Parathyroid adenoma (tissue), 2 donors: ENCODE measurements around the gene SLC24A3.
A peak's percentile ranks its signal among the peaks of the same experiment; 100 is the strongest.

Source experiments
- H2AFZ ChIP-seq: fragments of 300-600 bp; sonication (generic); one replicate; pipeline ENCODE4 v1.7.0; 2017; ENCODE audit warnings: antibody characterized with exemption, mild to moderate bottlenecking
- H3K27ac ChIP-seq: fragments of 300-600 bp; sonication (generic); one replicate; pipeline ENCODE4 v1.7.0; 2017
- H3K27me3 ChIP-seq: fragments of 300-600 bp; sonication (generic); one replicate; pipeline ENCODE4 v1.7.0; 2017; ENCODE audit warnings: low read length; ENCODE audit not compliant: control insufficient read depth, insufficient read depth
- H3K36me3 ChIP-seq: fragments of 300-600 bp; sonication (generic); one replicate; pipeline ENCODE4 v1.7.0; 2017; ENCODE audit warnings: low read length; ENCODE audit not compliant: control insufficient read depth, insufficient read depth
- H3K4me1 ChIP-seq: fragments of 300-600 bp; sonication (generic); one replicate; pipeline ENCODE4 v1.7.0; 2017; ENCODE audit warnings: control low read depth
- H3K4me2 ChIP-seq: fragments of 300-600 bp; sonication (generic); one replicate; pipeline ENCODE4 v1.7.0; 2017; ENCODE audit warnings: low read length
- H3K4me3 ChIP-seq: fragments of 300-600 bp; sonication (generic); one replicate; pipeline ENCODE4 v1.7.0; 2017; ENCODE audit warnings: low read depth, low read length
- H3K79me2 ChIP-seq: fragments of 300-600 bp; sonication (generic); one replicate; pipeline ENCODE4 v1.7.0; 2017; ENCODE audit warnings: control low read depth
- H3K9ac ChIP-seq: fragments of 300-600 bp; sonication (generic); one replicate; pipeline ENCODE4 v1.7.0; 2017; ENCODE audit warnings: mild to moderate bottlenecking
- H3K9me3 ChIP-seq: fragments of 300-600 bp; sonication (generic); one replicate; pipeline ENCODE4 v1.7.0; 2017; ENCODE audit warnings: low read length; ENCODE audit not compliant: control insufficient read depth
- CTCF ChIP-seq: fragments of 300-600 bp; sonication (generic); IDR thresholded peaks from one replicate; pipeline ENCODE4 v1.7.0; 2017; ENCODE audit warnings: antibody characterized with exemption, mild to moderate bottlenecking
- donor health status: primary hyperparathyroidism.

SLC24A3 gene

GRCh38 chr20:19249106-19249879 is 36.9 kb downstream of the SLC24A3 start:
- Histone ChIP-seq H3K36me3 (no peaks in the 10 kb centered on the region), H3K4me3 (no peak overlapping the region), H3K79me2 (peaks cover 2% of the 10 kb centered on the region), H3K4me1 (no peaks in the 10 kb centered on the region), H3K27me3 (no peaks in the 10 kb centered on the region), H3K4me2 (no peak overlapping the region), H3K9me3 (no peaks in the 10 kb centered on the region), H3K27ac (no peak overlapping the region), H2AFZ (no peak overlapping the region), H3K9ac (no peak overlapping the region)
- TF ChIP-seq CTCF = peak; percentile 10

GRCh38 chr20:19250346-19250745 is 37.9 kb downstream of the SLC24A3 start:
- no peak overlapping the region for H3K27ac ChIP-seq
- no peaks in the 10 kb centered on the region for H3K27me3 ChIP-seq
- no peaks in the 10 kb centered on the region for H3K9me3 ChIP-seq
- no peak overlapping the region for H3K4me2 ChIP-seq
- H3K4me1 ChIP-seq = no peaks in the 10 kb centered on the region
- no peak for TF ChIP-seq CTCF
- no peak overlapping the region for H3K4me3 ChIP-seq
- no peaks in the 10 kb centered on the region for H3K36me3 ChIP-seq
- H3K9ac ChIP-seq = no peak overlapping the region
- H2AFZ ChIP-seq = no peak overlapping the region
- H3K79me2 ChIP-seq = peaks cover 6% of the 10 kb centered on the region

DNA sequence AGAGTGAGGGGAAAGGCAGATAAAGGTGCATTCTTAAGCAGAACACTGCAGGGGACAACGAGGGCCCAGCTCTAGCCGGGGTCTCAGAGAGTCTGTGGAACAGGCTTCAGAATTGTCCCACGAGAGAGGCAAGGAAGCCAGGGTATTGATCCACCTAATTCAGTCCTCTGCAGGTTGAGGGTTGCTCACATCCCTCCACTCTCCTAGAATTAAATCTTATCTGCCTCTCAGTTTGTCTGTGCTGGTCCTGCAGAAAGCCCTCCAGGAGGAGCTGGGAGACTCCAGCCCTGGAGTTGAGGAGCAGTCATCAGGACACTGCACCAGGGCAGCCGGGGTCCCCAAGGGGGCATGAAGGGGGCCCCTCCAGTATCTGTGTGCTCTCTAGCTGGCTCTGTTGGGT is 39.1 kb downstream of the SLC24A3 start:
- Histone ChIP-seq H3K9me3 (no peaks in the 10 kb centered on the region), H3K4me3 (no peak overlapping the region), H3K9ac (no peak overlapping the region), H3K36me3 (no peaks in the 10 kb centered on the region), H3K79me2 (peaks cover 8% of the 10 kb centered on the region), H3K4me1 (no peaks in the 10 kb centered on the region), H2AFZ (no peak overlapping the region), H3K27me3 (no peaks in the 10 kb centered on the region), H3K27ac (no peak overlapping the region), H3K4me2 (no peak overlapping the region)
- no peak for TF ChIP-seq CTCF

- Histone ChIP-seq H3K36me3 (no peaks in the 10 kb centered on the region), H3K79me2 (peaks cover 8% of the 10 kb centered on the region), H3K27me3 (no peaks in the 10 kb centered on the region), H3K9me3 (no peaks in the 10 kb centered on the region), H3K27ac (no peak overlapping the region), H3K9ac (no peak overlapping the region), H2AFZ (no peak overlapping the region), H3K4me1 (no peaks in the 10 kb centered on the region), H3K4me2 (no peak overlapping the region), H3K4me3 (no peak overlapping the region)
- TF ChIP-seq CTCF = no peak
Observed at GRCh38 chr20:19251958-19252357, 39.5 kb downstream of the SLC24A3 start.
